Lower lobe of right lung (tissue), 2 donors: ENCODE data around the gene PSPN. TPM values are rescaled to one million over a fixed set of nuclear protein-coding genes. Genes with fewer than 3 reads are reported as not detected.
"Not testable (repeated sequence)": the region's sequence is repeated elsewhere in the genome, so short reads cannot be mapped to it uniquely, and the experiment has no call there.

ENCODE experiments used
- ATAC-seq, 2 donors: fragments of 200-7000 bp; cut with Tn5 transposase; one replicate each; pipeline ENCODE4 v1.9.1; 2020 to 2022; ENCODE audit warnings: mild to moderate bottlenecking in 2 of 2, moderate library complexity in 2 of 2
- DNase-seq: peaks from one replicate; pipeline ENCODE4 v3.0.0-alpha.2; 2020
- H3K27ac ChIP-seq: fragments of 200-600 bp; one replicate; pipeline ENCODE4 v1.8.0; 2022
- H3K27me3 ChIP-seq: fragments of 200-600 bp; one replicate; pipeline ENCODE4 v1.8.0; 2022; ENCODE audit warnings: low read depth
- H3K36me3 ChIP-seq: fragments of 200-600 bp; one replicate; pipeline ENCODE4 v1.8.0; 2022; ENCODE audit warnings: mild to moderate bottlenecking
- H3K4me1 ChIP-seq: fragments of 200-600 bp; one replicate; pipeline ENCODE4 v1.8.0; 2022
- H3K4me3 ChIP-seq: fragments of 200-600 bp; one replicate; pipeline ENCODE4 v1.8.0; 2022; ENCODE audit warnings: mild to moderate bottlenecking
- H3K9me3 ChIP-seq: fragments of 200-600 bp; one replicate; pipeline ENCODE4 v1.8.0; 2022
- CTCF ChIP-seq: fragments of 200-600 bp; IDR thresholded peaks from one replicate; pipeline ENCODE4 v1.8.0; 2022; ENCODE audit warnings: antibody characterized with exemption, mild to moderate bottlenecking
- intact Hi-C: fragments of 100-400 bp; cut with DNase I; formaldehyde crosslinking; loops from one replicate; pipeline ENCODE4 v1.11.0; 2022
- total RNA-seq: library from RNA; stranded (reverse); fragmentation: NEBNext Ultra II Directional; extraction: Animal tissue kit (Norgen Biotek cat#: 25700); gene quantifications from one replicate; pipeline ENCODE4 v1.2.1, GENCODE V29; 2021
- donor health status: DM: no; HTN: yes; CAD: no; lungs with severe emphysema.

The PSPN gene
- total RNA-seq, 1 donor from 2014 or later = 2.2 TPM

- Histone ChIP-seq H3K36me3 (no peaks in the 10 kb centered on the region), H3K4me3 (no peak overlapping the region), H3K27ac (no peak overlapping the region), H3K9me3 (no peaks in the 10 kb centered on the region), H3K4me1 (no peaks in the 10 kb centered on the region), H3K27me3 (no peaks in the 10 kb centered on the region)
- intact Hi-C loops = no loop called here
- DNase-seq = no peak
- no peak for TF ChIP-seq CTCF
- no peak for ATAC-seq
These were observed 23.2 kb downstream of the PSPN start for GRCh38 chr19:6352381-6353165.

GRCh38 chr19:6350688-6351087 is 25.0 kb downstream of the PSPN start:
- intact Hi-C loops = no loop called here
- no peaks in the 10 kb centered on the region for H3K27me3 ChIP-seq

GRCh38 chr19:6349271-6349670 is 26.5 kb downstream of the PSPN start:
- DNase-seq, ATAC-seq, H3K27me3 ChIP-seq, H3K4me3 ChIP-seq, H3K27ac ChIP-seq, H3K36me3 ChIP-seq, H3K9me3 ChIP-seq, intact Hi-C loops, H3K4me1 ChIP-seq: not testable (repeated sequence)

More at GRCh38 chr19:6350688-6351087, 25.0 kb downstream of the PSPN start:
- Histone ChIP-seq H3K9me3 (no peaks in the 10 kb centered on the region), H3K4me1 (no peaks in the 10 kb centered on the region), H3K27ac (no peak overlapping the region), H3K4me3 (no peak overlapping the region), H3K36me3 (no peaks in the 10 kb centered on the region)
- ATAC-seq (no peak), DNase-seq (no peak)
- TF ChIP-seq CTCF = no peak

- no peak for ATAC-seq
- no peak for TF ChIP-seq CTCF
- DNase-seq = no peak
- intact Hi-C loops = no loop called here
- Histone ChIP-seq H3K4me3 (no peak overlapping the region), H3K36me3 (no peaks in the 10 kb centered on the region), H3K27ac (no peak overlapping the region), H3K4me1 (no peaks in the 10 kb centered on the region), H3K27me3 (no peaks in the 10 kb centered on the region), H3K9me3 (no peaks in the 10 kb centered on the region)
These were observed 32.3 kb downstream of the PSPN start for GRCh38 chr19:6343462-6343861.

- Histone ChIP-seq H3K36me3 (no peaks in the 10 kb centered on the region), H3K4me1 (no peaks in the 10 kb centered on the region), H3K4me3 (no peak overlapping the region), H3K9me3 (no peaks in the 10 kb centered on the region), H3K27ac (no peak overlapping the region), H3K27me3 (no peaks in the 10 kb centered on the region)
- DNase-seq (no peak), ATAC-seq (no peak)
- no peak for TF ChIP-seq CTCF
- intact Hi-C loops = no loop called here
These were observed 35.1 kb downstream of the PSPN start for GRCh38 chr19:6340493-6341201.
